ENCODE data around the gene SLC1A6. TPM values are rescaled to one million over a fixed set of nuclear protein-coding genes. Genes with fewer than 3 reads are reported as not detected.
A peak's percentile ranks its signal among the peaks of the same experiment; 100 is the strongest.

SLC1A6 gene
- total RNA-seq, 5 donors from 2014 or later (not counting 1 experiment from before 2014, with no cell fraction given): not detected

DNA sequence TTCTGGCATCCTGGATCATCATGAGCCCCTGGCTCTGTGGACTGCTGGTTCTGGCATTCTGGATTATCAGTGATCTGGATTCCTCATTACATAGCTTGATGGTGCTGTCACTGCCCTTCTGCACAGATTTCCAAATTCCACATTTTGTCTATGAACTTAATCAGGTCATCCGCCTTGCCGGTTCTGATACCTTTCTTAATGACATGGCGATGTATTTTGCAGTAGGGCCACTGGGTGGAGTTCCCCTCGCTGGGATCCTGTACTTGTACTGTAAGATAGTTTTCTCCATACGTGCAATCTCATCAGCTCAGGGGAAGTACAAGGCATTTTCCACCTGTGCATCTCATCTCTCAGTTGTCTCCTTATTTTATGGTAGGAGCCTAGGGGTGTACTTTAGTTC lies 62.8 kb downstream of the SLC1A6 start:
- H3K9me3 ChIP-seq: no peaks in the 10 kb centered on the region
- Mint-ChIP-seq H3K9me3 (peaks cover 6 to 15% (median 13%) of the 10 kb centered on the region in 3 donors), H3K36me3 (no peaks in the 10 kb centered on the region), H3K27ac (no peak overlapping the region), H3K4me1 (no peaks in the 10 kb centered on the region), H3K4me3 (no peak overlapping the region), H3K27me3 (peaks cover 35 to 46% of the 10 kb centered on the region in 2 donors)
- DNase-seq (no peak), ATAC-seq (replicated peaks in 1 of 4) (no peak)
- no CpG with 5 or more reads among the region's 5 CpGs for WGBS (ENCODE audit: insufficient coverage)
- ChIA-PET POLR2A (no interaction called here), CTCF (no interaction called here)
- H3K36me3 ChIP-seq (ENCODE audit: control insufficient read depth in 2 of 2, extremely low read depth in 1 of 2, insufficient read depth in 1 of 2, low read length in 1 of 2): no peaks in the 10 kb centered on the region
- no peak overlapping the region for H3K4me3 ChIP-seq (ENCODE audit: control insufficient read depth in 1 of 2, extremely low read depth in 1 of 2, low read length in 1 of 2)
- peaks cover 0 to 14% of the 10 kb centered on the region in 2 experiments for H3K27me3 ChIP-seq (replicated peaks in 1 of 2; ENCODE audit: control insufficient read depth in 2 of 2, extremely low read depth in 1 of 2, insufficient read depth in 2 of 2, low read length in 1 of 2)
- no peak overlapping the region for H3K27ac ChIP-seq (ENCODE audit: low read length)
- no peaks in the 10 kb centered on the region for H3K4me1 ChIP-seq (ENCODE audit: control insufficient read depth in 1 of 2, extremely low read depth in 1 of 2, insufficient read depth in 2 of 2, low read length in 2 of 2)

DNA sequence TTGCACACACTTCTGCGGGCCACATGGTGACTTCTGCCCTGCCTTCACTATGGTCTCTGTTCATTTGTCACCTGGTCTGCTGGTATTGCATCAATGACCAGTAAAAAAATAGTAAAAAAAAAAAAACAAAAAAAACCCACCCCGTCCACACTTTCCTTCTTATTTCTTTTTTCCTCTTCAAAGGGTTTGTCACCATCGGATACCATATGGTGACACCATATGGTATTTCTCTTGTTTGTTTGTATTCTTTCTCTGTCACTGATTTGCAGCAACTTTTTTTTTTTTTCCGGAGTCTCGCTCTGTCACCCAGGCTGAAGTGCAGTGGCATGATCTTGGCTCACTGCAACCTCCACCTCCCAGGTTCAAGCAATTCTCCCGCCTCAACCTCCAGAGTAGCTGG lies 64.5 kb downstream of the SLC1A6 start:
- POLR2A ChIA-PET: no interaction called here
- Histone ChIP-seq H3K4me3 (ENCODE audit: control insufficient read depth in 1 of 2, extremely low read depth in 1 of 2, low read length in 1 of 2) (no peak overlapping the region), H3K36me3 (ENCODE audit: control insufficient read depth in 2 of 2, extremely low read depth in 1 of 2, insufficient read depth in 1 of 2, low read length in 1 of 2) (no peaks in the 10 kb centered on the region), H3K9me3 (no peaks in the 10 kb centered on the region), H3K4me1 (ENCODE audit: control insufficient read depth in 1 of 2, extremely low read depth in 1 of 2, insufficient read depth in 2 of 2, low read length in 2 of 2) (no peaks in the 10 kb centered on the region), H3K27me3 (replicated peaks in 1 of 2; ENCODE audit: control insufficient read depth in 2 of 2, extremely low read depth in 1 of 2, insufficient read depth in 2 of 2, low read length in 1 of 2) (peaks cover 0 to 12% of the 10 kb centered on the region in 2 experiments), H3K27ac (ENCODE audit: low read length) (no peak overlapping the region)
- no peak for DNase-seq
- Mint-ChIP-seq H3K4me3 (no peak overlapping the region), H3K27ac (peak overlapping the region in 1 of 2 donors; percentile 10), H3K36me3 (no peaks in the 10 kb centered on the region), H3K27me3 (peaks cover 32 to 45% of the 10 kb centered on the region in 2 donors), H3K4me1 (no peaks in the 10 kb centered on the region), H3K9me3 (peaks cover 6 to 15% (median 13%) of the 10 kb centered on the region in 3 donors)
- CTCF ChIA-PET: no interaction called here
- 78% methylated on average over 1 of the region's 6 CpGs for WGBS (ENCODE audit: insufficient coverage)
- no peak for ATAC-seq (replicated peaks in 1 of 4)

GRCh38 chr19:14906711-14907110 lies 73.0 kb downstream of the SLC1A6 start:
- CTCF ChIA-PET: interaction anchor here in 1 of 2 donors (0.7 kb wide), 1 partner anchor 133 kb away, joined by 3 read pairs; no protein-coding TSS in a partner anchor

DNA sequence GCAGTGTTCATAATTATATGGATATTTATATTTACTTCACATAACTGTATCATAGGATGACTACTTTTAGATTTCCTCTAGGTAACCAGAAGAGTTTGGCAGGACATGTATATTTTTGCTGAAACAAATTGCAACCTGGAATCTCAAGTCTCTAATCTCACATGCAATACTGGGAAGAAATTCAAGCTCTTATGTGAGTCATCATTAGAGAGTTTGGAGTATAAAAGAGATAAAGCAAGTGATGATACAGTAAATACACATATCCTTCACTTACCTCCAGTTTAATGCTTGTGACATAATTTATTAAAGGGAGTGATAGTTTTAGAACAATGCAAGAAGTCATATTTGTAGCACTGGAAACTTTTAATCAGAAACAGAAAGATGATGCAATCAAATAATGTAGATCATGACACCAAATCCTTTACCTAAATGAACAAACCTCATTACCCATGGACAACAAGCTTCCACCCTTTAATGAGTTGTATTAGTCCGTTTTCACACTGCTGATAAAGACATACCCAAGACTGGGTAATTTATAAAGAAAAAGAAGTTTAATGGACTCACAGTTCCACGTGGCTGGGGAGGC lies 77.9 kb downstream of the SLC1A6 start:
- ChIA-PET POLR2A (no interaction called here), CTCF (no interaction called here)
- no peaks in the 10 kb centered on the region for H3K9me3 ChIP-seq
- H3K36me3 ChIP-seq (ENCODE audit: control insufficient read depth in 2 of 2, extremely low read depth in 1 of 2, insufficient read depth in 1 of 2, low read length in 1 of 2): no peaks in the 10 kb centered on the region
- Mint-ChIP-seq H3K4me3 (no peak overlapping the region), H3K27me3 (peaks cover 50 to 51% of the 10 kb centered on the region in 2 donors), H3K36me3 (no peaks in the 10 kb centered on the region), H3K4me1 (no peaks in the 10 kb centered on the region), H3K9me3 (no peaks in the 10 kb centered on the region), H3K27ac (no peak overlapping the region)
- H3K4me1 ChIP-seq (ENCODE audit: control insufficient read depth in 1 of 2, extremely low read depth in 1 of 2, insufficient read depth in 2 of 2, low read length in 2 of 2): no peaks in the 10 kb centered on the region
- no peak overlapping the region for H3K27ac ChIP-seq (ENCODE audit: low read length)
- no peak for DNase-seq
- no CpG with 5 or more reads among the region's 2 CpGs for WGBS (ENCODE audit: insufficient coverage)
- peaks cover 0 to 12% of the 10 kb centered on the region in 2 experiments for H3K27me3 ChIP-seq (replicated peaks in 1 of 2; ENCODE audit: control insufficient read depth in 2 of 2, extremely low read depth in 1 of 2, insufficient read depth in 2 of 2, low read length in 1 of 2)
- no peak for ATAC-seq (replicated peaks in 1 of 4)
- H3K4me3 ChIP-seq (ENCODE audit: control insufficient read depth in 1 of 2, extremely low read depth in 1 of 2, low read length in 1 of 2): no peak overlapping the region

More at GRCh38 chr19:14906711-14907110, 73.0 kb downstream of the SLC1A6 start:
- H3K4me3 ChIP-seq (ENCODE audit: control insufficient read depth in 1 of 2, extremely low read depth in 1 of 2, low read length in 1 of 2): no peak overlapping the region
- Mint-ChIP-seq H3K4me3 (no peak overlapping the region), H3K4me1 (no peaks in the 10 kb centered on the region), H3K27me3 (peaks cover 27 to 34% of the 10 kb centered on the region in 2 donors), H3K27ac (no peak overlapping the region), H3K36me3 (no peaks in the 10 kb centered on the region), H3K9me3 (no peaks in the 10 kb centered on the region)
- no CpG with 5 or more reads among the region's 4 CpGs for WGBS (ENCODE audit: insufficient coverage)
- no peak for ATAC-seq (replicated peaks in 1 of 4)
- POLR2A ChIA-PET: no interaction called here
- no peaks in the 10 kb centered on the region for H3K36me3 ChIP-seq (ENCODE audit: control insufficient read depth in 2 of 2, extremely low read depth in 1 of 2, insufficient read depth in 1 of 2, low read length in 1 of 2)
- H3K27me3 ChIP-seq (replicated peaks in 1 of 2; ENCODE audit: control insufficient read depth in 2 of 2, extremely low read depth in 1 of 2, insufficient read depth in 2 of 2, low read length in 1 of 2): peaks cover 0 to 13% of the 10 kb centered on the region in 2 experiments
- DNase-seq: no peak
- no peaks in the 10 kb centered on the region for H3K9me3 ChIP-seq
- no peaks in the 10 kb centered on the region for H3K4me1 ChIP-seq (ENCODE audit: control insufficient read depth in 1 of 2, extremely low read depth in 1 of 2, insufficient read depth in 2 of 2, low read length in 2 of 2)
- H3K27ac ChIP-seq (ENCODE audit: low read length): no peak overlapping the region

Other genes starting within 250 kb of the SLC1A6 start
- 1 to 10 TPM in 2 of 5 donors, under 1 TPM in 3; 0.62 to 5.4 (median 0.82) TPM for gene ADGRE2, start 201.3 kb downstream of the SLC1A6 start, total RNA-seq
- not detected for gene OR7A5, start 144.7 kb downstream of the SLC1A6 start, total RNA-seq
- not detected for gene OR7C1, start 144.7 kb downstream of the SLC1A6 start, total RNA-seq
- gene OR7A10, start 130.9 kb downstream of the SLC1A6 start, total RNA-seq: not detected
- not detected for gene OR7A17, start 93.7 kb downstream of the SLC1A6 start, total RNA-seq
- not detected for gene OR7C2, start 38.4 kb downstream of the SLC1A6 start, total RNA-seq
- gene CASP14, start 69.6 kb upstream of the SLC1A6 start, total RNA-seq: not detected
- gene OR1I1, start 102.3 kb upstream of the SLC1A6 start, total RNA-seq: not detected
- under 1 TPM; 0.18 to 0.58 (median 0.26) TPM for gene SYDE1, start 127.5 kb upstream of the SLC1A6 start, total RNA-seq
- under 1 TPM in 4 of 5 donors, not detected in 1; 0.16 to 0.85 (median 0.48) TPM for gene NOTCH3, start 221.1 kb upstream of the SLC1A6 start, total RNA-seq

Measured in T-cell (primary cell).